Thoracic aorta (tissue), 2 donors: ENCODE data around the gene C10orf90. TPM values are rescaled to one million over a fixed set of nuclear protein-coding genes. Genes with fewer than 3 reads are reported as not detected.

Experiments used
- ATAC-seq: fragments of 150-250 bp; one replicate; pipeline ENCODE4 v1.8.0; 2017; ENCODE audit warnings: low read depth; ENCODE audit not compliant: insufficient number of reproducible peaks, low FRiP score
- DNase-seq: peaks from one replicate; pipeline ENCODE4 v3.0.0-alpha.2; 2020; ENCODE audit warnings: low spot score
- H3K27ac ChIP-seq, 2 donors: fragments of 200-600 bp; sonication (generic); 1 replicate in 1 of 2; 2 replicates in 1 of 2; pipeline ENCODE4 v1.5.1; 2016; ENCODE audit warnings: mild to moderate bottlenecking in 2 of 2, moderate library complexity in 2 of 2
- H3K27me3 ChIP-seq: fragments of 200-600 bp; sonication (generic); replicated peaks from 2 replicates; pipeline ENCODE4 v1.6.0; 2016; ENCODE audit warnings: mild to moderate bottlenecking; ENCODE audit not compliant: insufficient read depth
- H3K36me3 ChIP-seq: fragments of 200-600 bp; sonication (generic); one replicate; pipeline ENCODE4 v1.5.1; 2016
- H3K4me1 ChIP-seq, 2 donors: fragments of 200-600 bp; sonication (generic); 1 replicate in 1 of 2; 2 replicates in 1 of 2; pipeline versions ENCODE4 v1.5.1 to v1.6.0; 2016; ENCODE audit warnings: low read depth in 2 of 2, mild to moderate bottlenecking in 1 of 2; ENCODE audit not compliant: control insufficient read depth in 1 of 2
- H3K4me3 ChIP-seq: fragments of 200-600 bp; sonication (generic); 2 replicates; pipeline ENCODE4 v1.5.1; 2016; ENCODE audit warnings: mild to moderate bottlenecking
- H3K9me3 ChIP-seq: fragments of 200-600 bp; sonication (generic); 2 replicates; pipeline ENCODE4 v1.5.1; 2016
- total RNA-seq, 2 donors: library from RNA; depleted of rRNA; stranded (reverse); fragments of >200 nt; gene quantifications; one replicate each; pipeline versions ENCODE4 v1.1.0 to v1.2.3, GENCODE V29; 2016
- TF ChIP-seq, protein P1 (sequence below): fragments of 200-600 bp; sonication (generic); IDR thresholded peaks from one replicate; pipeline ENCODE4 v1.5.1; 2019; ENCODE audit warnings: antibody characterized with exemption

The C10orf90 gene
- total RNA-seq, 2 donors from 2014 or later, result not detected

DNA sequence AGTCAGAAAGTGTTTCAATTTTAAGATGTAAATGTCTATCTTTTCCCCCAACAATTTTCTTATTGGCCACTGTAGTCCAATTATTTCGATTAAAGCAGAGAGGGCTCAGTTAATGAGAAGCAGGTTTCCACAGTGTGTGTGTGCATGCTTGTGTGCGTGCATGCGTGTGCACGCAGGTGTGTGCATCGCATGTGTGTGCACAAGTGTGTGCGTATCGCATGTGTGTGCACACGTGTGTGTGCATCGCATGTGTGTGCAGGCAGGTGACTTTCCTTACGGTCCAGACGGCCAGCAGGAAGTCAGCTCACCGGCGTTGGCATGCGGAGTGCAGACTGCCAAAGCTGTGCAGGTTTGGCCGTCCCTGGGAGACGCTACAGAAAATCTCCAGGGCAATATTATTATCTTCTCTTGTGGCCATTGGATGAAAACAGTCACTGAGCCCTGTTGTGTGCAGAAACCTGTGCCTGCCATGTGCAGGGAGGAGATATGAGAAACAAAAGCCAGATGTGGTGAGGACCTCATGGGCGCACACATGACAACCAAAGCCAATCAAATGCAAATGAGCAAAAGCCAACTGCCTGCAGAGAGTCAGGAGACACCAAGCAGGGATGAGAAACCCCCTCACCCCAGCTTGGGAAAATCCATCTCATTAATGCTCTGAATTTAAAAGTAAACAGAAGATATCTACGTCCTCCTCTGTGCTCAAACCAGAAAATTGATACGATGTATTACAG is 70.4 kb downstream of the C10orf90 start:
- ATAC-seq (no peak), DNase-seq (no peak)
- Histone ChIP-seq H3K9me3 (no peaks in the 10 kb centered on the region), H3K27ac (no peak overlapping the region), H3K4me3 (no peak overlapping the region), H3K27me3 (no peaks in the 10 kb centered on the region), H3K4me1 (no peaks in the 10 kb centered on the region), H3K36me3 (no peaks in the 10 kb centered on the region)
- TF ChIP-seq, protein P1, sequence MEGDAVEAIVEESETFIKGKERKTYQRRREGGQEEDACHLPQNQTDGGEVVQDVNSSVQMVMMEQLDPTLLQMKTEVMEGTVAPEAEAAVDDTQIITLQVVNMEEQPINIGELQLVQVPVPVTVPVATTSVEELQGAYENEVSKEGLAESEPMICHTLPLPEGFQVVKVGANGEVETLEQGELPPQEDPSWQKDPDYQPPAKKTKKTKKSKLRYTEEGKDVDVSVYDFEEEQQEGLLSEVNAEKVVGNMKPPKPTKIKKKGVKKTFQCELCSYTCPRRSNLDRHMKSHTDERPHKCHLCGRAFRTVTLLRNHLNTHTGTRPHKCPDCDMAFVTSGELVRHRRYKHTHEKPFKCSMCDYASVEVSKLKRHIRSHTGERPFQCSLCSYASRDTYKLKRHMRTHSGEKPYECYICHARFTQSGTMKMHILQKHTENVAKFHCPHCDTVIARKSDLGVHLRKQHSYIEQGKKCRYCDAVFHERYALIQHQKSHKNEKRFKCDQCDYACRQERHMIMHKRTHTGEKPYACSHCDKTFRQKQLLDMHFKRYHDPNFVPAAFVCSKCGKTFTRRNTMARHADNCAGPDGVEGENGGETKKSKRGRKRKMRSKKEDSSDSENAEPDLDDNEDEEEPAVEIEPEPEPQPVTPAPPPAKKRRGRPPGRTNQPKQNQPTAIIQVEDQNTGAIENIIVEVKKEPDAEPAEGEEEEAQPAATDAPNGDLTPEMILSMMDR, result no peak

DNA sequence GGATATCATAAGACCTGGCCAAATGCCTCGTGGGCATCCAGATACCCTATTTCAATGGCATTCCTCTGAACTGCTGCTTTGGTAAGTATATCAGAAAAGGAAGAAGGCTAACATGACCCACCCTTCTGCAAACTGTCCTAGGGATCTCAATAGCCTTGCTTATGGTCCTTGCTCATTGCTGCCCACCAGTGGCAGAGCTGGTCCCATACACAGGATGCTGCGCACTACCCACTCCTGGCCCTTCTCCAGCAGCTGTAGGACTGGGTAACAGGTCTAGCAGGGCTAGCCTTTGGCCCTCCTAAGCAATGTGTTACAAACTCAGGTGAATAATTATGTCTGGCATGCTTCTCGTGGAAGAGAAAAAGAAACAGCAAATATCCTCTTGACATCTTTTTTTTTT is 72.5 kb downstream of the C10orf90 start:
- TF ChIP-seq, protein P1, result no peak
- Histone ChIP-seq H3K4me3 (no peak overlapping the region), H3K36me3 (no peaks in the 10 kb centered on the region), H3K27me3 (no peaks in the 10 kb centered on the region), H3K4me1 (no peaks in the 10 kb centered on the region), H3K27ac (no peak overlapping the region), H3K9me3 (no peaks in the 10 kb centered on the region)
- ATAC-seq (no peak), DNase-seq (no peak)

DNA sequence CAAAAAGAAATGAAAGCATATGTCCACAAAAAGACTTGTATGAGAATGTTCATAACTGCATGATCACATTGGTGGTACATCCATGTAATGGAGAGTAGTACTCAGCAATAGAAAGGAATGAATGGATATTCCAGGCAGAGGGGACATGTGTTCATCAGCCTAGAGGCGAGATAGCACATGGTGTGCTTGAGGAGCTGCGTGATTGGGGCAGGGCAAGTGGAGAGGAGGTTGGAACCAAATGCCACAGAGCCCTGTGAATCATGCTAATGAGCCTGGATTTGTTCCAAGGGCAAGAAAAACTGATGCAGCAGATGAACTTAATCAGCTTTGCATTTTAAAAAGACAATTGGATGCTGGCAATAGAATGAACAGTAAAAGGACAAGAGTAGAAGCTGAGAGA is 73.3 kb downstream of the C10orf90 start:
- ATAC-seq (no peak), DNase-seq (no peak)
- H3K4me1 ChIP-seq, result no peaks in the 10 kb centered on the region
- TF ChIP-seq, protein P1, result no peak
- H3K36me3 ChIP-seq, result no peaks in the 10 kb centered on the region
- H3K4me3 ChIP-seq, result no peak overlapping the region
- no peaks in the 10 kb centered on the region for H3K27me3 ChIP-seq
- H3K9me3 ChIP-seq, result no peaks in the 10 kb centered on the region
- H3K27ac ChIP-seq, result no peak overlapping the region

DNA sequence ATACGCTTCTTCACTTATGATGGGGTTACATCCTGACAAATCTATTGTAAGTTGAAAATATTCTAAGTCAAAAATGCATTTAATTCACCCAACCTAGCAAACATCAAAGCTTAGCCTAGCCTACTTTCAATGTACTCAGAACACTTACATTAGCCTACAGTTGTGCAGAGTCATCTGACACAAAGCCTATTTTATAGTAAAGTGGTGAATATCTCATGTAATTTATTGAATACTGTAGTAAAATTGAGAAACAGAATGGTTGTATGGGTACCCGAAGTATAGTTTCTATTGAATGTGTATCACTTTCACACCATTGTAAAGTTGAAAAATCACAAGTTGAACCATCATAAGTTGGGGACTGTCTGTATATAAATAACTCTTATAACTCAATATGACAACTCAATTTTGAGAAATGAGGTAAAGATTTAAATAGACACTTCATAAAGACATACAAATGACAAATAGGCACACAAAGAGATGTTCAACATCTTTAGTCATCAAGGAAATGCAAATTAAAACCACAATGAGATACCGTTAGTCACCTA is 73.9 kb downstream of the C10orf90 start:
- no peaks in the 10 kb centered on the region for H3K27me3 ChIP-seq
- ATAC-seq, result no peak
- DNase-seq, result no peak
- H3K36me3 ChIP-seq, result no peaks in the 10 kb centered on the region
- no peaks in the 10 kb centered on the region for H3K4me1 ChIP-seq
- no peak overlapping the region for H3K4me3 ChIP-seq
- H3K27ac ChIP-seq, result no peak overlapping the region
- no peaks in the 10 kb centered on the region for H3K9me3 ChIP-seq
- TF ChIP-seq, protein P1, result no peak

DNA sequence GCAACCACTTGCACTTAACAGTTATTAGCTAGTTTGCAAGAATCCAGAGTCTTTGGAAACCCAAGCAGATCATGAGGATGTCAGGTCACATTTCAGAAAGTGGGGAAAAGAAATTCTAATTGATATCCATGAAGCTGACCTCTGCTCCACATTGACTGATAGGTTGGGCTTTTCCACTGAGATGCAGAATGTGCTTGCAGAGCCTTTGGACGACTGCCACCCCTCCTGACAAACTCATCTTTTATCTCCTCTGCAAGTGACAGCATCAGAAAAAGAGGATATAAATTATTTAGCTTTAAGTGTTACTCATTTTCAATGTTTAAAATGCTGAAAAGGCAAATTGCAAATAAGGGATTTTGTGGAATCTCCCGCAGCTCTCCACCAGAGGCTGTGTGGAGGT is 75.3 kb downstream of the C10orf90 start:
- H3K27me3 ChIP-seq, result no peaks in the 10 kb centered on the region
- DNase-seq (no peak), ATAC-seq (no peak)
- no peak overlapping the region for H3K27ac ChIP-seq
- no peak overlapping the region for H3K4me3 ChIP-seq
- no peaks in the 10 kb centered on the region for H3K4me1 ChIP-seq
- H3K9me3 ChIP-seq, result no peaks in the 10 kb centered on the region
- H3K36me3 ChIP-seq, result no peaks in the 10 kb centered on the region
- TF ChIP-seq, protein P1, result no peak
